ENCODE data around the gene KRTAP4-8.
"Not testable (repeated sequence)": the region's sequence is repeated elsewhere in the genome, so short reads cannot be mapped to it uniquely, and the experiment has no call there.

KRTAP4-8 gene

GRCh38 chr17:41108728-41109386 lies 10.9 kb upstream of the KRTAP4-8 start:
- not testable (repeated sequence) for DNase-seq (ENCODE audit: low read depth in 2 of 2)

DNA sequence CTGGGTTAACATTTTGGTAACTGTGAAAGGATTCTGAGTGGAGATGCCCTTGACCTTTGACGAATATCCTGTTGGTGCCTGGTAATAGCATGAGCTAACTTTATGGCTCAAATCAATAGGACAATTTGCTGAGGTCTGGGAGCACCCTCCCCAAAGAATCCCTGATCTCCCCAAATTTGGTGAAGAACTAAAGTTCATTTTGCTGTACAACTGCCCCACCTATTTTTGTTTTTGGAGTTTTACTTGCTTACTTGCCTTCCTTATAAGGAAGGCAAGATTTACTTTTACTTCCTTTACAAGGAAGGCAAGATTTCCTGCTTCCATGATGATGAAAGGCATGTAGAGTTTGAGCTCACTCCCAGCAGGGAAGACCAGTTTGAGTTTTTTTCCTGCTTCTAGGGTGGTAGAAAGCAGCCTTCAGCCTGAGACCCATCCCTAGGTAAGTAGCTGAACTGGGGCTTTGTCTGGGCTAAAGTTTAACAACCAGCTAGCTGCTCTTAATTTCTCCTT lies 10.1 kb upstream of the KRTAP4-8 start:
- DNase-seq (ENCODE audit: low read depth in 2 of 2), result no peak

- DNase-seq (ENCODE audit: low read depth in 2 of 2), result not testable (repeated sequence)
These were observed 7.4 kb upstream of the KRTAP4-8 start, which contains the start of gene KRTAP4-9 for GRCh38 chr17:41105347-41105746. KRTAP4-9 (plus strand) TSS chr17:41105389; CDS start chr17:41105389, 0 bp downstream.

DNA sequence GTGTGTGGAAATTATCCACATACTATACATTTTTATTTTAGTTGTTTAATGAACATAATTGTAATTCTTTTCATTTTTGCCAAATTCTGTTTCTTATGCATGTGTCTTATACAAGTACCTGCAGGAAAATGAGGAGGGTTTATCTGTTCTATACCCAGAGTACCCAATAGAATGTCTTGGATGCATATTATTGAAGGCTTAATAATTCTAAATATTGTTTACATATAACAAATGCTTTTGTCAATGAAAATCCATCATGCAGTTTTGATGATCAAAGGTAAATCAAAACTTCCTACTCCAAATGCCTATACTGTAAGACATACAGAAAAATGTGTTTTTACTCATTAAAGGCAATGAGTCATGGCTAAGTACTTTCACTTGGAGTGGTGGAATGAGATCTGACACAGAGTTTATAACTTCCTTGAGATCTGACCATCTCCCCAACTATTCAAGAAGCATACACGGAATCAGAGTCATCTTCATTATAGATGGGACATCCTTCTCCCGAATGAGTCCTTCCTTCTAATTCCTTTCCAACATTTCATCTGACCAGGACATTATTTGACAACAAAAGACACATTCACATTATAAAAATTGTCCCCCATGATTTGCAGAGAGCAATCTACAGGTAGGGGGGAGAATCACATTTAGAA lies 6.6 kb upstream of the KRTAP4-8 start:
- DNase-seq (ENCODE audit: low read depth in 2 of 2), result not testable (repeated sequence)

- no peak for DNase-seq (ENCODE audit: low read depth in 2 of 2)
These were observed 6.0 kb upstream of the KRTAP4-8 start for GRCh38 chr17:41103896-41104295.

DNA sequence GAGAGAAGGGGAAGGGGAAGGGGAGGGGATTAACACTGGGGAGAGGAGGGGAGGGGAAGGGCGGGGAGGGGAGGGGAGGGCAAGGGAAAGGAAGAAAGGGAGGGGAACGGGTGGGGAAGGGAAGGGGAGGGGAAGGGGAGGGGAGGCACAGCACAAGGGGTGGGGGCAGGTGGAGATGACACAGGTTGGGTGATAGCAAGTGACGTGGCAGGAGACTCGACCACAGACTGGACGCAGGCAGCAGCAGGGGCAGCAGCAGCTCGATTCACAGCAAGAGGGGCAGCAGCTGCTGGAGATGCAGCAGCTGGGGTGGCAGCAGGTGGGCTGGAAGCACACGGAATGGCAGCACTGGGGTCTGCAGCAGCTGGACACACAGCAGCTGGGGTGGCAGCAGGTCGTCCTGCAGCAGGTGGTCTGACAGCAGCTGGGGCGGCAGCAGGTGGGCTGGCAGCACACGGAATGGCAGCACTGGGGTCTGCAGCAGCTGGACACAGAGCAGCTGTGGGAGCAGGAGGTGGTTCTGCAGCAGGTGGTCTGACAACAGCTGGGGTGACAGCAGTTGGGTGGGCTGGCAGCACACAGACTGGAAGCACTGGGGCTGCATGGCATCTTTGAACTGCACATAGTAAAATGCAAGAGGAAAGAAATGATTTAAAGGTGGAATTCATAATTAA lies 3.8 kb upstream of the KRTAP4-8 start, which contains the start of gene KRTAP4-16:
KRTAP4-16 (minus strand) TSS at position 624 of the 674 bp plus-strand sequence; CDS start at position 624, 0 bp downstream.
- DNase-seq (ENCODE audit: low read depth in 2 of 2), result no peak

DNA sequence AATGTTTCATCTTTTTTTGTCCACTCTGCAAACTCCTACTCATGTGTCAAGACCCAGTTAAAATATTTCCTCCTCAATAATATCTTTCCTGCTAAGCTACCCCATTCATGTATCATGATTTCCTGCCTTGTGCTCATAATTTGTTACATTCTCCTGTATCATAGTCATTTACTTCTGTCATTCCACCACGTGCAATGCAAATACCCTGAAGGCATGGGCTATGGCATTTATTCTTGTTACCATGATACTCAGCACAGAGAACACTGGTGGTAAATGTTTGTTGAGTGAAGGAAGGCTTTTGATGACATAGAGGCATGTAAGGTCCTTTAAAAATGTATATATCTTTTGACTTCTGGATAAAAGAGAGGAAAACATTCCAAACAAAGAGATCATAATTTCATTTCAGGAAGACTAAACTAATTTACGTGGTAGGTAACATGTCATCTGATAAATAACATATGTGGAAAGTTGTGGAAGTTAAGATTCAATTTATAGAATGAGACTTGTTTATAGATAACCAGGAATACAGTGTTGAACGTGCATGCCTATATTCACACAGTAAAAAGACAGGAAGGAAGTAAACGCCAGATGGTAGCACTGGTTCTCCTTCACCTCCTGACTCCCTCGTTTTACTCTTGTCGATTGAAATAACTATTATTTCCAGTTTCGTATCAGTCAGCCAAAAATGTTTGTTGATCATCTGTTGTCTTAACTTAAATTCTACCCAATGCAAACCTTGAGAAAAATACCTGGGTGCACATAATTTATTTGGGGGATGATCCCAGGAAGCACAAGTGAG lies 1.9 kb upstream of the KRTAP4-8 start:
- DNase-seq (ENCODE audit: low read depth in 2 of 2), result not testable (repeated sequence)

DNA sequence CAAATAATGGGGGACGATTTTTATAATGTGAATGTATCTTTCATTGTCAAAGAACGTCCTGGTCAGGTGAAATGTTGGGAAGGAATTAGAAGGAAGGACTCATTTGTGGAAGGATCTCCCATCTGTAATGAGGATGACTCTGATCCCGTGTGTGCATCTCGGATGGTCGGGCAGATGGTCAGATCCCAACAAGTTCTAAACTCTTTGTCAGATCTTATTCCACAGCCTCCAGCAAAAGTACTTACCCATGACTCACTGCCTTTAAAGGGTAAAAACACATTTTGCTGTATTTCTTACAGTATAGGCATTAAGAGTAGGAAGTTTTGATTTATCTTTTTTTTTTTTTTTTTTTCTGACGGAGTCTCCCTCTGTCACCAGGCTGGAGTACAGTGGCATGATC lies 539 bp upstream of the KRTAP4-8 start:
- DNase-seq (ENCODE audit: low read depth in 2 of 2), result no peak

- no peak for DNase-seq (ENCODE audit: low read depth in 2 of 2)
These were observed 1.9 kb downstream of the KRTAP4-8 start for GRCh38 chr17:41096055-41096454.

- not testable (repeated sequence) for DNase-seq (ENCODE audit: low read depth in 2 of 2)
These were observed 9.1 kb downstream of the KRTAP4-8 start for GRCh38 chr17:41088760-41089352.

DNA sequence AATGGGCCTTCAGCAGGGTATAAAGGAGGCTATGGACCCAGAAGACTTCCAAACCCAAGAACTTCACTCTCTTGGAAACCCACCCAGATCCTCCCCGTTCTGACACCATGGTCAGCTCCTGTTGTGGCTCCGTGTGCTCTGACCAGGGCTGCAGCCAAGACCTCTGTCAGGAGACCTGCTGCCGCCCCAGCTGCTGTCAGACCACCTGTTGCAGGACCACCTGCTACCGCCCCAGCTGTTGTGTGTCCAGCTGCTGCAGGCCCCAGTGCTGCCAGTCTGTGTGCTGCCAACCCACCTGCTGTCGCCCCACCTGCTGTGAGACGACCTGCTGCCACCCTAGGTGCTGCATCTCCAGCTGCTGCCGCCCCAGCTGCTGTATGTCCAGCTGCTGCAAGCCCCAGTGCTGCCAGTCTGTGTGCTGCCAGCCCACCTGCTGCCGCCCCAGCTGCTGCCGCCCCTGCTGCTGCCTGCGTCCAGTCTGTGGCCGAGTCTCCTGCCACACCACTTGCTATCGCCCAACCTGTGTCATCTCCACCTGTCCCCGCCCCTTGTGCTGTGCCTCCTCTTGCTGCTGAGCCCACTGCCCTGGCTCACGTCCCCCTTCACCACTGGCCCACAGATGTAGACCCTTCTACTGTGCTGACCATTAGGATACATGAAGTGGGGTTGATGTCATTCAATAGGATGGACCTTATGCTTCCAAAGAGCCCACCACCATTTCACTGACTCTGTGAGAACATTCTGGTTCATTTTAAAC lies 13.7 kb downstream of the KRTAP4-8 start, which contains the start of gene KRTAP4-7:
KRTAP4-7 (plus strand) TSS at position 51 of the 757 bp plus-strand sequence; CDS start at position 108, 57 bp downstream.
- not testable (repeated sequence) for DNase-seq (ENCODE audit: low read depth in 2 of 2)

DNA sequence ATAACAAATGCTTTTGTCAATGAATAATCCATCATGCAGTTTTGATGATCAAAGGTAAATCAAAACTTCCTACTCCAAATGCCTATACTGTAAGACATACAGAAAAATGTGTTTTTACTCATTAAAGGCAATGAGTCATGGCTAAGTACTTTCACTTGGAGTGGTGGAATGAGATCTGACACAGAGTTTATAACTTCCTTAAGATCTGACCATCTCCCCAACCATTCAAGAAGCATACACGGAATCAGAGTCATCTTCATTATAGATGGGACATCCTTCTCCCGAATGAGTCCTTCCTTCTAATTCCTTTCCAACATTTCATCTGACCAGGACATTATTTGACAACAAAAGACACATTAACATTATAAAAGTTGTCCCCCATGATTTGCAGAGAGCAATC lies 14.5 kb downstream of the KRTAP4-8 start:
- not testable (repeated sequence) for DNase-seq (ENCODE audit: low read depth in 2 of 2)

DNA sequence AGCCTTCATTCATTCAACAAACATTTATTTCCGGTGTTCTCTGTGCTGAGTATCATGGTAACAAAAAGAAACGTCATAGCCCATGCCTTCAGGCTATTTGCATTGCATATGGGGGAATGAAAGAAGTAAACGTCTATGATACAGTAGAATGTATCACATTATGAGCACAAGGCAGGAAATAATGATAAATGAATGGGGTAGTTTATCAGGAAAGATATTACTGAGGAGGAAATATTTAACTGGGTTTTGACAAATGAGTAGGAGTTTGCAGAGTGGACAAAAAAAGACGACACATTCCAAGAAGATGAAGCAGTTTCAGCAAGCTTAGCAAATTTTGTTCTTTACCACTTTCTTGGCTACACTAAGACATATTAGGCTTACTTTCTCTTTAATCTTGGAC lies 15.3 kb downstream of the KRTAP4-8 start:
- DNase-seq (ENCODE audit: low read depth in 2 of 2), result no peak

GRCh38 chr17:41076788-41077187 lies 21.2 kb downstream of the KRTAP4-8 start:
- DNase-seq (ENCODE audit: low read depth in 2 of 2), result no peak

DNA sequence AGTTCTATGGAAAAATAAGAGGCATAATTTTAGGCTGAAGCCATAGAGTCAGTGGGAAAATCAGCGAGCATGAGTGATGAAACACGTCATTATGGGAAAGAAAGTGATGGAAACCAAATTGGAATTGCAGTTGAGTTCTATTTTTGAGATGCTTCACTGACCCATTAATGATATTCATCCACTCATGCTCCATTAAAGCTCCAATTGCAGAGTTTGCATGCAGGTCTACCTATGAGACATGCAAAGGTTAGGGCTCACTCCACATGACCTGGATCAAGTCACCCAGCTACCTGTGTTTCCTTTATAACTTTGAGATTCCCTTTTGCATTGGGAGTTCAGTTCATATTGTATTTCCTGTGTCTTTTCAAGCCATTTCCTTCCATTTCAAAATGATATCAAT lies 24.3 kb downstream of the KRTAP4-8 start:
- DNase-seq (ENCODE audit: low read depth in 2 of 2), result no peak

GRCh38 chr17:41071606-41072360 lies 26.2 kb downstream of the KRTAP4-8 start:
- no peak for DNase-seq (ENCODE audit: low read depth in 2 of 2)

- DNase-seq (ENCODE audit: low read depth in 2 of 2), result no peak
These were observed 28.9 kb downstream of the KRTAP4-8 start for GRCh38 chr17:41069031-41069430.

DNA sequence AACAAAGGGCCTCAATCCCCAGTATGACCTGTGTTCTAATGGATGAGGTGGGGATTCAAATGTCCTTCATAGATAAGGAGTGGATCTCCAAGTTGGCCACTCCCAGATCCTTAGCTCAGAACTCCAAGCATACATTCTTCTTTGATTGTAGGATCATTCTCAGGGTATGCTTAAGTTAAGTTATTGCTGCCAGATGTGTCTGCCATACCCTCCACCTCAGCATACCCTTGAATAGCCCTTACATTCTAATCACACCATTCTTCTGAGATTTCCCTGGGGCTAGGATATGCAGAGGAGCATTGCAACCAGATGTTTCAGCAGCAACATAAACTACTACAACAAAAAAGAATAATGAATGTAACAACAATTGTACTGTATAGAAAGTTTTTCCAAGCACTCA lies 30.7 kb downstream of the KRTAP4-8 start:
- no peak for DNase-seq (ENCODE audit: low read depth in 2 of 2)

- DNase-seq (ENCODE audit: low read depth in 2 of 2), result no peak
These were observed 31.9 kb downstream of the KRTAP4-8 start, which contains the start of gene KRTAP2-4 for GRCh38 chr17:41065829-41066624. KRTAP2-4 (minus strand) TSS chr17:41065879; CDS start chr17:41065845, 34 bp downstream.
